Measurements from ENCODE around the gene DEPDC5. TPM values are rescaled to one million over a fixed set of nuclear protein-coding genes. Genes with fewer than 3 reads are reported as not detected.

The DEPDC5 gene
- 5.2 TPM for polyA plus RNA-seq (2012; ENCODE audit: insufficient read length, low read depth)

DNA sequence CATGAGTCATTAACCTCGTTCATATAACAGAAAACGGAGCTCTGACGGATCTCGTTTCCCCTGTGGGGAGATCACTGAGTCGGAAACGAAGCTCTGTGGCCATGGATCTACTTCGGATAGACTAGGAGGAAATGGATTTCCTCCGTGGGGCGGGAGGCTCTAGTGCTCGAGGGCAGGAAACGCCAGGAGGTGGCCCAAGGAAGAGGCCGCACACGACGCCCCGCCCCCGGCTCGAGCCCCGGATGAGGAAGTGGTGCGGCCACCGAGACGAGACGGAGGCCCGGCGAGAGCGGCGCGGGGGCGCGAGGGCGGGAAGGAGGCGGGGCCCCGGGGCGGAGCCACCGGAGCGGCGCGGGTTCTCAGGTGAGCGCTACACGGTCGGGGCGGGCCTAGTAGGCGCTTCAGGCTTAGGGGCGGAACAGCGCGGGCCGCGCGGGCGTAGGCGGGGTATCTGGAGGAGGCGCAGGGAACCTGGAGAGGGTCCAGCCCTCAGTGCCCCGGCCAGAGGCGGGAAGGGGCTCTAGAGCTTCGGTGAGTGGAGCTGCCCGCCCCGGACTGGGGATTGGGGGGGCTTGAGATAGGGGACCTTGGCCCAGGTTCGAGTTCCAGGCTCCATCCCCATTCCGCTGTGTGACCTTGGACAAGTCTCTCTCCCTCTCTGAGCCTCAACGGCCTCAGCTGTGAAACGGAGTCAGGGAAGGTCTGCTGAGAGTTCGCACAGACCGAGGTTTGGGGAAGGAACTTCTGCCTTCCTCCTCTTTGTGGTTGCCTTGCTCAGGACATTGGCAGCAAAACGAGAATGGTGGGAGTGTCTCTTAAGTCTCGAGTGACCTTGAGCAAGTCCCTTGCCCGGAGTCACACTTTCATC lies at the start of gene DEPDC5:
TSS of gene DEPDC5 (plus strand) at position 386 of the 868 bp plus-strand sequence. CDS start 903 bp downstream, outside the sequence.
- TF ChIP-seq POLR2AphosphoS5 (IDR thresholded peaks at IDR 0.05; ENCODE audit: low read depth, low read length) (peak; percentile 79), FOXP2 (optimal IDR thresholded peaks at IDR 0.05; ENCODE audit: borderline replicate concordance, extremely low read depth, extremely low read length, insufficient read depth) (peak; percentile 66), TAF1 (IDR thresholded peaks at IDR 0.05; ENCODE audit: borderline replicate concordance, insufficient read depth, low read length) (peak; percentile 64; the same call in 1 of the 2 replicates), SIN3A (IDR thresholded peaks at IDR 0.05; ENCODE audit: borderline replicate concordance, insufficient read depth, low read length) (no peak)

DNA sequence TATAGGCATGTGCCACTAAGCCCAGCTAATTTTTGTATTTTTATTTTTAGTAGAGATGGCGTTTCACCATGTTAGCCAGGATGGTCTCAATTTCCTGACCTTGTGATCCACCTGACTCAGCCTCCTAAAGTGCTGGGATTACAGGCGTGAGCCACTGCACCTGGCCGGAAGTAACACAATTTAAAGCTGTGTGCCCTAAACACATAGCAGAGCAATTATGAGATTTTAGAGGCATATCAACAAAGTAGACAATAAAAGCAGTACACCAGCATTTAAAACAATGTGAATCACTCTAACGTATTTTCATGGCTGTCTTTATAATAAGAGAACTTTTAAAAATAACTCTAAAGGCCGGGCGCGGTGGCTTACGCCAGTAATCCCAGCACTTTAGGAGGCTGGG lies 46.3 kb upstream of the DEPDC5 start:
- TF ChIP-seq SIN3A (IDR thresholded peaks at IDR 0.05; ENCODE audit: borderline replicate concordance, insufficient read depth, low read length): no peak
- no peak for TF ChIP-seq POLR2AphosphoS5 (IDR thresholded peaks at IDR 0.05; ENCODE audit: low read depth, low read length)
- TF ChIP-seq FOXP2 (optimal IDR thresholded peaks at IDR 0.05; ENCODE audit: borderline replicate concordance, extremely low read depth, extremely low read length, insufficient read depth): no peak
- TF ChIP-seq, protein P1, sequence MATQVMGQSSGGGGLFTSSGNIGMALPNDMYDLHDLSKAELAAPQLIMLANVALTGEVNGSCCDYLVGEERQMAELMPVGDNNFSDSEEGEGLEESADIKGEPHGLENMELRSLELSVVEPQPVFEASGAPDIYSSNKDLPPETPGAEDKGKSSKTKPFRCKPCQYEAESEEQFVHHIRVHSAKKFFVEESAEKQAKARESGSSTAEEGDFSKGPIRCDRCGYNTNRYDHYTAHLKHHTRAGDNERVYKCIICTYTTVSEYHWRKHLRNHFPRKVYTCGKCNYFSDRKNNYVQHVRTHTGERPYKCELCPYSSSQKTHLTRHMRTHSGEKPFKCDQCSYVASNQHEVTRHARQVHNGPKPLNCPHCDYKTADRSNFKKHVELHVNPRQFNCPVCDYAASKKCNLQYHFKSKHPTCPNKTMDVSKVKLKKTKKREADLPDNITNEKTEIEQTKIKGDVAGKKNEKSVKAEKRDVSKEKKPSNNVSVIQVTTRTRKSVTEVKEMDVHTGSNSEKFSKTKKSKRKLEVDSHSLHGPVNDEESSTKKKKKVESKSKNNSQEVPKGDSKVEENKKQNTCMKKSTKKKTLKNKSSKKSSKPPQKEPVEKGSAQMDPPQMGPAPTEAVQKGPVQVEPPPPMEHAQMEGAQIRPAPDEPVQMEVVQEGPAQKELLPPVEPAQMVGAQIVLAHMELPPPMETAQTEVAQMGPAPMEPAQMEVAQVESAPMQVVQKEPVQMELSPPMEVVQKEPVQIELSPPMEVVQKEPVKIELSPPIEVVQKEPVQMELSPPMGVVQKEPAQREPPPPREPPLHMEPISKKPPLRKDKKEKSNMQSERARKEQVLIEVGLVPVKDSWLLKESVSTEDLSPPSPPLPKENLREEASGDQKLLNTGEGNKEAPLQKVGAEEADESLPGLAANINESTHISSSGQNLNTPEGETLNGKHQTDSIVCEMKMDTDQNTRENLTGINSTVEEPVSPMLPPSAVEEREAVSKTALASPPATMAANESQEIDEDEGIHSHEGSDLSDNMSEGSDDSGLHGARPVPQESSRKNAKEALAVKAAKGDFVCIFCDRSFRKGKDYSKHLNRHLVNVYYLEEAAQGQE (IDR thresholded peaks at IDR 0.05; ENCODE audit: insufficient read depth in 1 of 2, low read depth in 2 of 2, low read length in 2 of 2): no peak
- no peak for TF ChIP-seq TAF1 (IDR thresholded peaks at IDR 0.05; ENCODE audit: borderline replicate concordance, insufficient read depth, low read length)

DNA sequence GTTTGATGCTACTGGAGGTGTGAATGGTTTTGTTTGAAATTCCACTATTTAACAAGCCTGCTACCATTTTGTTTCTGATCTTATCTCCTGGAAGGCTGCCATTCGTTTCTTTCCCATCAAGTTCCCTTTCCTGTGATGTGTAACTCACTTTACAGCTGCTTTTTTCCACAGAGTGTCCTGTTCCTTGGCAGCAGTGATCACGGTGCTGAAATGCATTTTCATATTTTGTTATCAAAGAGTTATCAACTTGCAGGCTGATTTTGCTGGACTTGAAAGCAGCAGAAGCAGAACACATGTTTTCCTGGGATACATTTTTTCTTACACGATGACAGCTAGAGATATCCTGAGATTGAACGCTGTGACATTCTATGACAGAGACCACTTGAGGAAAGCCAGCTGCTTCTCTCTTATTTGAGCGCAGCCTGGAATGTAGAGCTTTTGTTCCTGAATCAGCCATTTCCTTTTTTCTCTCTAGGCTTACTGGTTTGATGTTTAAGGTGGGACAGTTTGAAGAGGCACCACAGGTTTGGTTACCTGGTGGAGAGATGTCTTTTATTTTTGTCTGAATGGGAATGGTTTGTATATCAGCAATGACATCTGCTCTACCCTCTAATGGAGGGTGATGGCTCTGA lies 38.6 kb upstream of the DEPDC5 start:
- TF ChIP-seq FOXP2 (optimal IDR thresholded peaks at IDR 0.05; ENCODE audit: borderline replicate concordance, extremely low read depth, extremely low read length, insufficient read depth) (no peak), TAF1 (IDR thresholded peaks at IDR 0.05; ENCODE audit: borderline replicate concordance, insufficient read depth, low read length) (no peak), SIN3A (IDR thresholded peaks at IDR 0.05; ENCODE audit: borderline replicate concordance, insufficient read depth, low read length) (no peak), POLR2AphosphoS5 (IDR thresholded peaks at IDR 0.05; ENCODE audit: low read depth, low read length) (no peak)
- TF ChIP-seq, protein P1 (IDR thresholded peaks at IDR 0.05; ENCODE audit: insufficient read depth in 1 of 2, low read depth in 2 of 2, low read length in 2 of 2): no peak

DNA sequence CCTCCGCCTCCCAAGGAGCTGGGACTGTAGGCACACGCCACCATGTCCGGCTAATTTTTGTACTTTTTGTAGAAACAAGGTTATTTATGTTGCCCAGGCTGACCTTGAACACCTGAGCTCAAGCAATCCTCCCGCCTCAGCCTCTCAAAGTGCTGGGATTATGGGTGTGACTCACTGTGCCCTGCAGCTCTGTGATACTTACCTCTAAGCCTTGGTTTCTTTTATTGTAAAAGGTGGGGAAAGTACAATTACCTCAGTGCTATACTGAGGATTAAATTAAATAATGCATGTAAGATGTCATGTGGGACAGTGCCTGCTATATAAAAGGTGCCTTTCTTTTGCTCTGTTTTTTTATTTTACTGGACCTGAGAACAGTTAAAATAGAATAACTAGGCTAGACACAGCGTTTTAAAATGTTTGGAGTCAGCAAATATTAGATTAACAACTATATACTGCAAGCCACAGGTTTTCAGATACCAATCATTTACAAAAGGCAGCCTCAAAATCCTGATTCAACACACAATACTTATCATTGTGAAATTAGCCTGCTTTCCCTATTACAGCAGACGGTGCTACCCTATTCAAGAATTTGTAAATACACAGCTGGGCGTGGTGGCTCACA lies 33.9 kb upstream of the DEPDC5 start:
- TF ChIP-seq FOXP2 (optimal IDR thresholded peaks at IDR 0.05; ENCODE audit: borderline replicate concordance, extremely low read depth, extremely low read length, insufficient read depth) (no peak), SIN3A (IDR thresholded peaks at IDR 0.05; ENCODE audit: borderline replicate concordance, insufficient read depth, low read length) (no peak), TAF1 (IDR thresholded peaks at IDR 0.05; ENCODE audit: borderline replicate concordance, insufficient read depth, low read length) (no peak), POLR2AphosphoS5 (IDR thresholded peaks at IDR 0.05; ENCODE audit: low read depth, low read length) (no peak)
- TF ChIP-seq, protein P1 (IDR thresholded peaks at IDR 0.05; ENCODE audit: insufficient read depth in 1 of 2, low read depth in 2 of 2, low read length in 2 of 2): no peak

DNA sequence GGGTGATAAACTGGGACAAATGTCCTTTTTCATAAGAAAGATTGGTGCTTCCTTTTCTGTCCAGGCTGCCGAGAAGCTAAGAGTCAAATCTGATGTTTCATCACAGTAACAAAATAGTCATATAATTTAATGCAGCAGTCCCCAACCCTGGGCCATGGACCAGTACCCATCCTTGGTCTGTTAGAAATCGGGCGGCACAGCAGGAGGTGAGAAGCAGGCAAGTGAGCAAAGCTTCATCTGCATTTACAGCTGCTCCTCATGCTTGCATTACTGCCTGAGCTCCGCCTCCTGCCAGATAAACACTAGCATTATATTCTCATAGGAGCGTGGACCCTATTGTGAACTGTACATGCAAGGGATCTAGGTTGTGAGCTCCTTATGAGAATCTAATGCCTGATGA lies 30.1 kb upstream of the DEPDC5 start:
- TF ChIP-seq TAF1 (IDR thresholded peaks at IDR 0.05; ENCODE audit: borderline replicate concordance, insufficient read depth, low read length) (no peak), SIN3A (IDR thresholded peaks at IDR 0.05; ENCODE audit: borderline replicate concordance, insufficient read depth, low read length) (no peak), POLR2AphosphoS5 (IDR thresholded peaks at IDR 0.05; ENCODE audit: low read depth, low read length) (no peak), FOXP2 (optimal IDR thresholded peaks at IDR 0.05; ENCODE audit: borderline replicate concordance, extremely low read depth, extremely low read length, insufficient read depth) (no peak)
- TF ChIP-seq, protein P1 (IDR thresholded peaks at IDR 0.05; ENCODE audit: insufficient read depth in 1 of 2, low read depth in 2 of 2, low read length in 2 of 2): no peak
